ENCODE measurements around the gene CACNA2D2. TPM values are rescaled to one million over a fixed set of nuclear protein-coding genes. Genes with fewer than 3 reads are reported as not detected.
A peak's percentile ranks its signal among the peaks of the same experiment; 100 is the strongest.

CACNA2D2 gene
- total and polyA plus RNA-seq, 2 of the 4 experiments (the other 2 are of a cell fraction): 0.15 TPM; not detected in 1

- Histone ChIP-seq H3K27me3 (ENCODE audit: control insufficient read depth, insufficient read depth, low read length) (no peaks in the 10 kb centered on the region), H3K4me2 (ENCODE audit: low read depth, low read length) (peak within 1 kb of the TSS; percentile 99), H3K14ac (replicated peaks; ENCODE audit: low read depth, low read length) (peak within 1 kb of the TSS; percentile 41; the same call in 1 of the 2 replicates), H2AK5ac (ENCODE audit: low read depth, low read length) (peak within 1 kb of the TSS; percentile 68), H3K4me1 (ENCODE audit: control insufficient read depth, insufficient read depth, low read length) (peaks cover 6% of the 10 kb centered on the region; the same call in 1 of the 2 replicates), H2BK15ac (ENCODE audit: low read depth, low read length) (no peak within 1 kb of the TSS), H3K9me1 (ENCODE audit: insufficient read depth, low read length) (no peaks in the 10 kb centered on the region), H2AFZ (replicated peaks; ENCODE audit: low read length, poor library complexity) (peak within 1 kb of the TSS; percentile 93), H2AK9ac (replicated peaks; ENCODE audit: low read depth, low read length, poor library complexity) (peak within 1 kb of the TSS; percentile 92), H4K8ac (ENCODE audit: low read depth in 2 of 2, low read length in 2 of 2) (peak within 1 kb of the TSS; percentile 49 to 94), H3K4ac (ENCODE audit: low read depth, low read length) (peak within 1 kb of the TSS; percentile 74), H2BK5ac (ENCODE audit: low read depth, low read length, poor library complexity, severe bottlenecking) (peak within 1 kb of the TSS; percentile 20), H4K91ac (ENCODE audit: insufficient read depth, low read depth, low read length) (no peak within 1 kb of the TSS), H2BK20ac (ENCODE audit: low read depth, low read length) (no peak within 1 kb of the TSS), H4K20me1 (ENCODE audit: insufficient read depth, low read length) (peaks cover 23% of the 10 kb centered on the region), H3K9me3 (ENCODE audit: control insufficient read depth, insufficient read depth, low read length) (no peaks in the 10 kb centered on the region), H3K18ac (ENCODE audit: low read depth, low read length) (no peak within 1 kb of the TSS), H3K23ac (ENCODE audit: low read depth, low read length) (peak within 1 kb of the TSS; percentile 48; the same call in 1 of the 2 replicates), H4K5ac (ENCODE audit: low read depth, low read length) (peak within 1 kb of the TSS; percentile 19; the same call in 1 of the 2 replicates), H3K56ac (ENCODE audit: extremely low read depth, insufficient read depth, low read length) (no peak within 1 kb of the TSS), H3K36me3 (ENCODE audit: control insufficient read depth, insufficient read depth, low read length) (peaks cover 33% of the 10 kb centered on the region), H3K27ac (ENCODE audit: insufficient read depth, low read length) (peak within 1 kb of the TSS; percentile 32), H3K4me3 (ENCODE audit: insufficient read depth, low read depth, low read length) (peak within 1 kb of the TSS; percentile 67), H2BK120ac (ENCODE audit: low read depth, low read length) (no peak within 1 kb of the TSS), H3K79me1 (ENCODE audit: low read depth in 1 of 2, low read length in 2 of 2) (peaks cover 34 to 48% of the 10 kb centered on the region in 2 experiments), H3K9ac (ENCODE audit: low read depth, low read length) (peak within 1 kb of the TSS; percentile 82)
- in situ Hi-C loops (cut with MboI; ENCODE audit: low sequenced_read_pairs) (loop anchor here (25.0 kb wide), 3 partner anchors 1059 to 1834 kb away; partner anchors contain the start of genes ABHD14B, GPR62, MANF and PCBP4), intact Hi-C loops (cut with micrococcal nuclease) (no loop called here), dilution Hi-C loops (cut with HindIII; ENCODE audit: low sequenced_read_pairs, unreplicated experiment) (no loop called here)
- POLR2A ChIA-PET (ENCODE audit: unreplicated experiment): interaction anchor here (1.3 kb wide), 1 partner anchor 9 kb away, joined by 6 read pairs; no protein-coding TSS in a partner anchor
- ATAC-seq (ENCODE audit: low read depth) (peak; percentile 91), DNase-seq (peak; percentile 94)
- no peak for TF ChIP-seq RCOR1 (IDR thresholded peaks at IDR 0.05; ENCODE audit: insufficient replicate concordance, low read length)
- TF ChIP-seq NFE2L2 (IDR thresholded peaks at IDR 0.05; ENCODE audit: low read depth, low read length): no peak
- TF ChIP-seq MAFK (IDR thresholded peaks at IDR 0.05; ENCODE audit: low read depth, low read length): no peak
- peak; percentile 11; the same call in 1 of the 2 replicates for TF ChIP-seq MAZ (IDR thresholded peaks at IDR 0.05; ENCODE audit: borderline replicate concordance, low read depth, low read length)
- TF ChIP-seq, protein P1, sequence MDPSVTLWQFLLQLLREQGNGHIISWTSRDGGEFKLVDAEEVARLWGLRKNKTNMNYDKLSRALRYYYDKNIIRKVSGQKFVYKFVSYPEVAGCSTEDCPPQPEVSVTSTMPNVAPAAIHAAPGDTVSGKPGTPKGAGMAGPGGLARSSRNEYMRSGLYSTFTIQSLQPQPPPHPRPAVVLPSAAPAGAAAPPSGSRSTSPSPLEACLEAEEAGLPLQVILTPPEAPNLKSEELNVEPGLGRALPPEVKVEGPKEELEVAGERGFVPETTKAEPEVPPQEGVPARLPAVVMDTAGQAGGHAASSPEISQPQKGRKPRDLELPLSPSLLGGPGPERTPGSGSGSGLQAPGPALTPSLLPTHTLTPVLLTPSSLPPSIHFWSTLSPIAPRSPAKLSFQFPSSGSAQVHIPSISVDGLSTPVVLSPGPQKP (IDR thresholded peaks at IDR 0.05; ENCODE audit: borderline replicate concordance, low read depth, low read length): no peak
- no peak for TF ChIP-seq RFX5 (IDR thresholded peaks at IDR 0.05; ENCODE audit: low read depth, low read length)
- TF ChIP-seq MXI1 (IDR thresholded peaks at IDR 0.05; ENCODE audit: borderline replicate concordance, low read depth, low read length): peak; percentile 74; the same call in 1 of the 2 replicates
- TF ChIP-seq FOS (IDR thresholded peaks at IDR 0.05; ENCODE audit: low read depth, low read length): no peak
- peak; percentile 76 for TF ChIP-seq POLR2A (IDR thresholded peaks at IDR 0.05; ENCODE audit: low read depth, low read length)
- peak; percentile 73 for TF ChIP-seq CEBPB (IDR thresholded peaks at IDR 0.05; ENCODE audit: low read depth, low read length)
- 5% methylated on average over 27 of the region's 55 CpGs; no CpG with 5 or more reads in 1 of the 2 experiments for WGBS, 2 experiments (ENCODE audit: extremely low coverage in 2 of 2, insufficient read length in 1 of 2)
- CTCF ChIA-PET: interaction anchor here (0.5 to 1.4 kb wide), 3 partner anchors 8 to 1282 kb away, joined by 3 to 4 read pairs (median 3); no protein-coding TSS in a partner anchor
- BruUV-seq (replicated peaks): no TSS peak
Observed at GRCh38 chr3:50327943-50328691, 175.3 kb downstream of the CACNA2D2 start, which contains the start of gene TUSC2. Gene TUSC2, minus strand, starts transcription at chr3:50328223. Its CDS starts 124 bp downstream, at chr3:50328099.
